ENCODE data around the gene MAGOHB.

GRCh38 chr12:10557329-10557728, 56.1 kb downstream of the MAGOHB start:
- TF ChIP-seq CTCF (IDR thresholded peaks at IDR 0.05) (no peak), POLR2AphosphoS5 (IDR thresholded peaks at IDR 0.05) (no peak), POLR2A (IDR thresholded peaks at IDR 0.05) (no peak)
